Stomach smooth muscle (tissue), 2 donors: ENCODE results near the gene TEX11.
"Not testable (repeated sequence)": the region's sequence is repeated elsewhere in the genome, so short reads cannot be mapped to it uniquely, and the experiment has no call there.

Experiments used
- H3K27ac ChIP-seq: one replicate; pipeline ENCODE4 v1.7.0; 2013; ENCODE audit warnings: mild to moderate bottlenecking, low read length, inconsistent platforms
- H3K27me3 ChIP-seq, 2 donors: one replicate each; pipeline ENCODE4 v1.7.0; 2013; ENCODE audit warnings: low read length in 2 of 2; ENCODE audit not compliant: insufficient read depth in 2 of 2, control insufficient read depth in 1 of 2
- H3K36me3 ChIP-seq, 2 donors: one replicate each; pipeline ENCODE4 v1.7.0; 2013; ENCODE audit warnings: low read length in 2 of 2; ENCODE audit not compliant: control insufficient read depth in 2 of 2, insufficient read depth in 2 of 2
- H3K4me1 ChIP-seq: one replicate; pipeline ENCODE4 v1.7.0; 2013; ENCODE audit warnings: low read length; ENCODE audit not compliant: control insufficient read depth, insufficient read depth
- H3K4me3 ChIP-seq, 2 donors: one replicate each; pipeline ENCODE4 v1.7.0; 2013; ENCODE audit warnings: low read length in 2 of 2
- H3K9ac ChIP-seq, 2 donors: one replicate each; pipeline ENCODE4 v1.7.0; 2013; ENCODE audit warnings: low read length in 2 of 2, mild to moderate bottlenecking in 1 of 2
- H3K9me3 ChIP-seq, 2 donors: one replicate each; pipeline ENCODE4 v1.7.0; 2013; ENCODE audit warnings: low read length in 2 of 2; ENCODE audit not compliant: control insufficient read depth in 2 of 2
- donor health status: healthy.
- donor health status: Pancreatic carcinoma.

Gene TEX11

GRCh38 chrX:70592091-70592490 lies 316.4 kb downstream of the TEX11 start:
- Histone ChIP-seq H3K27me3 (peaks cover 0 to 2% of the 10 kb centered on the region in 2 donors), H3K4me3 (no peak overlapping the region), H3K36me3 (no peaks in the 10 kb centered on the region), H3K27ac (no peak overlapping the region), H3K9ac (no peak overlapping the region), H3K9me3 (peaks cover 0 to 6% of the 10 kb centered on the region in 2 donors), H3K4me1 (no peaks in the 10 kb centered on the region)

- not testable (repeated sequence) for H3K4me3 ChIP-seq, H3K27me3 ChIP-seq, H3K4me1 ChIP-seq, H3K27ac ChIP-seq, H3K9me3 ChIP-seq, H3K9ac ChIP-seq, H3K36me3 ChIP-seq
Measured at GRCh38 chrX:70587158-70587557, 321.4 kb downstream of the TEX11 start.

GRCh38 chrX:70577442-70577841 lies 331.1 kb downstream of the TEX11 start:
- no peak overlapping the region for H3K4me3 ChIP-seq
- no peak overlapping the region for H3K9ac ChIP-seq
- no peaks in the 10 kb centered on the region for H3K36me3 ChIP-seq
- H3K27me3 ChIP-seq: no peaks in the 10 kb centered on the region
- H3K27ac ChIP-seq: no peak overlapping the region
- no peaks in the 10 kb centered on the region for H3K4me1 ChIP-seq
- peaks cover 0 to 7% of the 10 kb centered on the region in 2 donors for H3K9me3 ChIP-seq

GRCh38 chrX:70569922-70570576 lies 338.5 kb downstream of the TEX11 start:
- H3K4me1 ChIP-seq, H3K36me3 ChIP-seq, H3K9ac ChIP-seq, H3K27ac ChIP-seq, H3K27me3 ChIP-seq, H3K9me3 ChIP-seq, H3K4me3 ChIP-seq: not testable (repeated sequence)

GRCh38 chrX:70554948-70555347 lies 353.6 kb downstream of the TEX11 start:
- Histone ChIP-seq H3K36me3 (no peaks in the 10 kb centered on the region), H3K27me3 (no peaks in the 10 kb centered on the region), H3K27ac (no peak overlapping the region)

GRCh38 chrX:70554523-70554922 lies 354.0 kb downstream of the TEX11 start:
- Histone ChIP-seq H3K4me1 (no peaks in the 10 kb centered on the region), H3K27me3 (no peaks in the 10 kb centered on the region), H3K9ac (no peak overlapping the region), H3K27ac (no peak overlapping the region), H3K36me3 (no peaks in the 10 kb centered on the region), H3K9me3 (no peaks in the 10 kb centered on the region), H3K4me3 (no peak overlapping the region)

More at GRCh38 chrX:70554948-70555347, 353.6 kb downstream of the TEX11 start:
- Histone ChIP-seq H3K9ac (no peak overlapping the region), H3K4me1 (no peaks in the 10 kb centered on the region), H3K4me3 (no peak overlapping the region), H3K9me3 (peaks cover 0 to 2% of the 10 kb centered on the region in 2 donors)

GRCh38 chrX:70554081-70554480 lies 354.4 kb downstream of the TEX11 start:
- Histone ChIP-seq H3K27ac (no peak overlapping the region), H3K9ac (no peak overlapping the region), H3K9me3 (no peaks in the 10 kb centered on the region), H3K4me1 (no peaks in the 10 kb centered on the region), H3K27me3 (peaks cover 0 to under 1% of the 10 kb centered on the region in 2 donors), H3K4me3 (no peak overlapping the region), H3K36me3 (no peaks in the 10 kb centered on the region)

GRCh38 chrX:70553516-70553915 lies 355.0 kb downstream of the TEX11 start:
- Histone ChIP-seq H3K9me3 (no peaks in the 10 kb centered on the region), H3K4me3 (no peak overlapping the region), H3K36me3 (no peaks in the 10 kb centered on the region), H3K4me1 (no peaks in the 10 kb centered on the region), H3K27ac (no peak overlapping the region), H3K27me3 (peaks cover 0 to 6% of the 10 kb centered on the region in 2 donors), H3K9ac (no peak overlapping the region)

- Histone ChIP-seq H3K9me3 (no peaks in the 10 kb centered on the region), H3K4me1 (no peaks in the 10 kb centered on the region), H3K27me3 (peaks cover 0 to 6% of the 10 kb centered on the region in 2 donors), H3K9ac (no peak overlapping the region), H3K4me3 (no peak overlapping the region), H3K36me3 (no peaks in the 10 kb centered on the region), H3K27ac (no peak overlapping the region)
Measured at GRCh38 chrX:70552130-70552704, 356.3 kb downstream of the TEX11 start.

GRCh38 chrX:70549429-70549828 lies 359.1 kb downstream of the TEX11 start:
- H3K36me3 ChIP-seq: no peaks in the 10 kb centered on the region
- no peak overlapping the region for H3K4me3 ChIP-seq
- no peaks in the 10 kb centered on the region for H3K4me1 ChIP-seq
- peaks cover 0 to 6% of the 10 kb centered on the region in 2 donors for H3K27me3 ChIP-seq
- no peaks in the 10 kb centered on the region for H3K9me3 ChIP-seq
- no peak overlapping the region for H3K9ac ChIP-seq
- H3K27ac ChIP-seq: no peak overlapping the region

- peaks cover 0 to 3% of the 10 kb centered on the region in 2 donors for H3K27me3 ChIP-seq
- H3K27ac ChIP-seq: no peak overlapping the region
- no peaks in the 10 kb centered on the region for H3K9me3 ChIP-seq
- no peaks in the 10 kb centered on the region for H3K4me1 ChIP-seq
- H3K9ac ChIP-seq: no peak overlapping the region
- H3K4me3 ChIP-seq: no peak overlapping the region
- H3K36me3 ChIP-seq: no peaks in the 10 kb centered on the region
Measured at GRCh38 chrX:70535198-70535597, 373.3 kb downstream of the TEX11 start.
